RPMI7951 (cell line): Measurements from ENCODE around the gene MAP3K14. TPM values are rescaled to one million over a fixed set of nuclear protein-coding genes. Genes with fewer than 3 reads are reported as not detected.

Source experiments
- DNase-seq: peaks from one replicate; pipeline ENCODE4 v3.0.0-alpha.2; 2012; ENCODE audit warnings: low read depth
- total RNA-seq: library from RNA; depleted of rRNA; stranded (reverse); fragments of >200 nt; shearing (Covaris generic); gene quantifications from 2 replicates; pipeline ENCODE4 v1.2.3, GENCODE V29; 2014

The MAP3K14 gene
- total RNA-seq, 1 experiment from 2014 or later: 2.9 TPM

- DNase-seq: peak; percentile 27
Observed at GRCh38 chr17:45282683-45283644, 33.9 kb downstream of the MAP3K14 start.

DNA sequence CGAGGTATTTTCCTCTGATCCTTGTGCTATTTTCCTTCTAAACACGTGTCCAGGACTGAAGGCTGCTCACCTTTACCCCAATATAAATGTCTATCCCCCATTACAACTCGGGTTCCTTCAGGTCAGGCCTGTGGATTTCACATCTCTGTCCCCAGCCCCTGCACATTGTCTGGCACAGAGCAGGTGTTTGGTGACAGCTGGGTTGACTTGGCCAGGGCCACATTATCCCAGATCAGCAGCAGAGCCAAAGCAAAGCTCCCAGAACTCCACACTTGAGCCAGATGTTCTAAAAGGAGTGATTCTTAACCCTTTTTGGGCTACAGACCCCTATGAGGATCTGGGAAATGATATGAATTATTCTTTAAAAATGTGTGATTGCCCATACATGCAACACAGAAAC lies 36.9 kb downstream of the MAP3K14 start:
- no peak for DNase-seq

- peak; percentile 28 for DNase-seq
Observed at GRCh38 chr17:45277992-45278391, 38.8 kb downstream of the MAP3K14 start.

DNA sequence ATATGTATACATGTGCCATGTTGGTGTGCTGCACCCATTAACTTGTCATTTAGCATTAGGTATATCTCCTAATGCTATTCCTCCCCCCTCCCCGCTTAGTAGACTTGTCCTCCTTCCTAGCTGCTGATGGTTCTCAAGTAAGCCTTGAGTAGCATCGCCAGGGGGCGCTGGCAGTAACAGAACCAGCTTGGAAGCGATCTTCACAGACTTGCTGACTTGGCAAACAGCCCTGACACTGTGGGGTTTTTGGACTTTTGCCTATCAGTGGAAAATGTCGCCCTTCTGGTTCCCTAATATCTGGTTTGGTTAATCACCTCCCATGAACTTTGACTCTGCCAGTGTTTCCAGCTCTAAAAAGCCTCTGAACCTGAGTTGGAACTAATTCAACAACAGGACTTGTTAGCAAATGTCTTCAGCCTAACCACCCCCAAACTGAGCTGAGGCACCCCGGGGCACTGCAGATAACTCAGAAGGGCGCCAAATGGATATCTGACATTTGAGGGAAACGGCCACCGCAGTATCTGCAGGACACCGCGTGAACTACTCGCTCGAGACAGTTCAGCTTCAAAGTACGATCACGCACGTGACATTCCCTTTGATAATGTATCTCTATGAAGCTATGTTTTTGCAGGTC lies 39.5 kb downstream of the MAP3K14 start:
- peak; percentile 85 for DNase-seq

DNA sequence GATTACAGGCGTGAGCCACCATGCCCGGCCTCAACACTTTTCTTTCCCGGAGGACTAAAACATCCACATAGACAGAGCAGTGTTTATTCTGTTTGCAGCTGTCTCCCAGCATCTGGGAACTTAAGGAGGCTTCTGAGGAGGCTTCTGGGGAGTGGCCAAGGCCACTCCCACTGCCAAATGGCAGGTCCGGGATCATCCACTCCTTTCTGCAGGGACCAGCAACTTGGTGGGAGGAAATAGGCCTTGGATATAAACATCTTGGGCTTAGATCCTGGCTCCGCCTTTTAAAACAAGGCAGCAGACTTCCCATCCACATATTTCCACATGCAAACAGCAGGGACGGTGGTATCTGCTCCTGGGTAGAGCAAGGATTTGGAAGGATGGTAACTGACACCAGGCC lies 40.8 kb downstream of the MAP3K14 start:
- peak; percentile 33 for DNase-seq

DNA sequence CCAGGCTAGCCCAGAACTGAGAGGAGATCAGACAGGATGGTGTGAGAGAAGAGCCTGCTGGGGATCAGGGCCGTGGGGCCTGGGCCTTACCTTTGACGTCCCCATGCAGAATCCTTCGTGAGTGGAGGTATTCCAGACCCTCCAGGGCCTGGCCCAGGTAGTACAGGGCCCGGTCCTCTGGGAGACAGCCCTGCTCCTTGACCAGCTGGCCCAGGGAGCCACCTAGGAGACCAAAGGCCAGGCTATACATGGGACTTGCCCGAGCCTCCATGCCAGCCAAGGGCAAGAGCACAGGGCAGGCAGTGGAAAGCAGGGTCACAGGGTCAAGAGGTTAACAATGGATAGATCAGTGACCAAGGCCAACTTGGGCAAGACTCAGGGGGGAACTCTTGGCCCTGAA lies 42.8 kb downstream of the MAP3K14 start:
- DNase-seq: no peak

- no peak for DNase-seq
Observed at GRCh38 chr17:45273551-45273957, 43.3 kb downstream of the MAP3K14 start.

- no peak for DNase-seq
Observed at GRCh38 chr17:45271603-45272002, 45.2 kb downstream of the MAP3K14 start.

- no peak for DNase-seq
Observed at GRCh38 chr17:45270828-45271418, 45.9 kb downstream of the MAP3K14 start.

DNA sequence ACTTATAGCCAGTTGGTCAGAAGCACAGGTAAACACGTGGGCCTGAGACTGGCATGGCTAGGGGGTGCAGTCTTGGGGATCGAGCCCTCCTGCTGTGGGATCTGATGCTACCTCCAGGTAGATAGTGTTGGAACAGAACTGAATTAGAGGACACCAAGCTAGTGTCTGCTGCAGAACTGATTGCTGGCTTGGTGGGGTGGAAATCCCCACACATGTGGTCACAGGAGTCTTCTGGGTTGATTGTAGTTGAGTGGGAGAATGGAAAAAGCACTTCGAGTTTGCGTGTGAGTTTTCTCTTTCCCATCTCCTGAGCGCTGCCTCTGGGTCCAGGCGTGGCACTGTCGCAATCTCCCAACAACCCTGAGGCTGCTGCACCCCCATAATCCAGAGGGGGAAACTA lies 46.9 kb downstream of the MAP3K14 start:
- DNase-seq: no peak

GRCh38 chr17:45267436-45268055 lies 49.3 kb downstream of the MAP3K14 start:
- no peak for DNase-seq

DNA sequence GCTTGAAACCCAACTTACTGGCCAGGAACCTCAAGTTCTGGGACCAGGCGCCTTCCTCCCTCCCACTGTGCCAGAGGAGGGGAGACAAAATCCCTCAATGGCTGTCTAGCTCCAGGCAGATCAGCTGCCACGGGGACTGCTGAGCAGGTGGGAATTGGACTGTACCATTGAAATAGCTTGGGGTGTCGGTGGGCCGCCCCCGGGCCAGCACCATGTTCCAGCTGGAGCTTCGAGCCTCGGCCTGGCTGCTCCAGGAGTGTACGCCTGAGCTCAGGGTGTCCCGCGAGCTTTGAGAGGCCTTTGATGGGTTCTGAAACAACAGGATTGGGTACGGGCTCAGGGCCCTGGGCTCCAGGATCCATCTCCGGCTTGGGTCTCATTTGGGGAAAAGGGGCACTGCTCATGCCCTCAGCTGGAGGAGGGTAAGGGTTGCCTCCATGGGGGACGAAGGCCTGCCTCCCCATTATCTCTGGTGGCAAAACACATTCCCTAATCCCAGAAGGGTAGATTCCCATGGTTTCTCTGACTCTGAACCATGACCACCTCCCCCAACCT lies 50.4 kb downstream of the MAP3K14 start:
- no peak for DNase-seq

DNA sequence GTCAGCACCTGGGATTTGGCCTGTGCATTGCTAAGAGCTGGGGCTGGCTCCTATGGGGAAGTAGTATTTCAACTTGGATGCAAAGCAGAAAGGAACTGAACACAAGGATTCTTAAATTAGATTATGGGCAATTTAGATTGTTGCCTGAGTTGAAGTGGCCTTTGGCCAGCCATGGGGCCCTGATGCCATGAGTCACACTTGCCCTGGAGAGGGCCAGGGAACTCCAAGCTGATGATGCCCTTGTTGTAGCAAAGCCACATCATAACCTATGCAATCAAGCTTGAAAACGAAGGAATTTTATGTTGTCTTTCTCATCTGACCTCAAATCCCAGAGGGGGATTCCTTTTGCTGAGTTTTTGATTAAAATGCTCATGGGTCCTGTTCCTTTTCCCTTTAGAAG lies 51.0 kb downstream of the MAP3K14 start:
- peak; percentile 95 for DNase-seq

- DNase-seq: no peak
Observed at GRCh38 chr17:45264988-45265387, 51.8 kb downstream of the MAP3K14 start.

DNA sequence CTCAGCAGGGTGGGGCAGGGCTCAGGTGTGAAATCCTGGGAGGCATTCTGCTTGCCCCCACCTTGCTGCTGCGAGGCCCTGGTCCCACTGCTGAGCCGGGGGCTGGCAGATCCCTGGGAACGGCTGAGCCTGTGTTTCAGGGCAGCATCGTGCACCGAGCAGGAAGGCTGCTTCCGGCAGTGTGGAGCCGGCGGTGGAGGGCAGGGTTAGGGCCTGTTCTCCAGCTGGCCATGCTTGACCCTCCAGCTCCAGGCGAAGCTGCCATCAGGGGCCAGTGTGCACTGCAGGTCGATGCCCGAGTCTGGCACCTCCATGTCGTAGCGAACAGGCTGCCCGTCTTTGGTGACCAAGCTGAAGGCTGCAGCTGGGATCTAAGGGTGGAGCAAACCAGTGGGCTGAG lies 52.4 kb downstream of the MAP3K14 start:
- no peak for DNase-seq

DNA sequence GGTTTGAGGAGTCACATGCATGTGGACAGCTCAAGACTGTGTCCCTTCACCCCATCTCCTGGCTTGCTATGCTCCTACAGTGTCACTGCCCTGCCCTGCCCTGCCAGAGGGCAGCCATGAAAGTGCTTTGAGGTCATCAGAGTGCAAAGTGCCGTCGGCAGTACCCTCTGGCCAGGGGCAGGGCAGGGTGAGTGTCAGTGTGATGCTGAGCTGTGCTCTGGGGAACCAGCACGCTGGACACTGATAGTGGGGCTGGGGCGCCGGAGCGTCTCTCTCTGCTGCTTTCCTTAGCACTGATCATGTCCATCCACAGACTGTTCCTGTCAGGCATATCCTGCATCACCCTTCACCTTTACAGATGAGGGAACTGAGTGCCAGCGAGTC lies 53.4 kb downstream of the MAP3K14 start:
- no peak for DNase-seq

GRCh38 chr17:45262516-45263476 lies 54.0 kb downstream of the MAP3K14 start:
- peak; percentile 37 for DNase-seq

- peak; percentile 15 for DNase-seq
Observed at GRCh38 chr17:45261577-45262515, 55.0 kb downstream of the MAP3K14 start, which contains the start of gene SPATA32. SPATA32 (minus strand) TSS chr17:45262094; CDS start chr17:45262016, 78 bp downstream.

DNA sequence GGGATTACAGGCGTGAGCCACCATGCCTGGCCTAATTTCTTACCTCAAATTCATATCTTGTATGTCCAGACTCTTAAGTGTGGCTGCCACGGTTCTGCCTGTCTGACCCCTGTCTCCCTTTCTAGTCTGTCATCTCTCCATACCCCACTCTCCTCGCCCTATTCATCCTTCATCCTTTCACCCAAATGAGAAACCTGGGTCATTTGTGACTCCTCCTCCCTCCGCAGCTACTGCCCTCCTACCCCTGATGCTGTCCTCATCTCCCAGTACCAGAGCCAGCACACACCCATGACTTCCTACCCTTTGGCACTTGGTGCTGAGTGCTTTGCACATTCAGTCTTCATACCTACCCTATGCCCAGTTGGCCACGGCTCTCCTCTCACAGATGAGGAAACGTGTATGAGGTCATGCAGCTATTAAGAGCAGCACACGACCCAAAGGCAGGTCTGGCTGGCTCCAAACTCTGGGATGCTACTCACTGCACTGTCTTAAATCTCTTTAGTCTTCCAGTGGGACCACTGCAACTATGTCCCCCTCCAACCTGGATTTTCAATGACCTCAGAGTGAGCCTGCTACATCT lies 56.5 kb downstream of the MAP3K14 start:
- peak; percentile 8 for DNase-seq
